NCI-H1417 (cell line): ENCODE results near the gene DLK2.
"Not testable (repeated sequence)": the region's sequence is repeated elsewhere in the genome, so short reads cannot be mapped to it uniquely, and the experiment has no call there.

Source experiments
- DNase-seq, 3 experiments: peaks; one replicate each; lab custom pipeline; 2025; lab: John Stamatoyannopoulos, UW

DLK2 gene

GRCh38 chr6:43481591-43482236 is 26.4 kb upstream of the DLK2 start:
- DNase-seq = no peak

GRCh38 chr6:43481075-43481474 is 25.7 kb upstream of the DLK2 start:
- no peak for DNase-seq

GRCh38 chr6:43478008-43478372 is 22.6 kb upstream of the DLK2 start:
- DNase-seq = no peak

- DNase-seq = peak; percentile 87 to 93 (median 91)
Measured at GRCh38 chr6:43477235-43478007, 22.1 kb upstream of the DLK2 start, which contains the start of gene TJAP1. Gene TJAP1 (plus strand): TSS chr6:43477570. CDS start chr6:43499002, 21,432 bp downstream.

- no peak for DNase-seq
Measured at GRCh38 chr6:43476746-43477145, 21.4 kb upstream of the DLK2 start.

- DNase-seq = no peak
Measured at GRCh38 chr6:43475516-43475915, 20.2 kb upstream of the DLK2 start.

- DNase-seq = no peak
Measured at GRCh38 chr6:43472515-43472914, 17.2 kb upstream of the DLK2 start.

- DNase-seq = no peak
Measured at GRCh38 chr6:43471399-43471798, 16.1 kb upstream of the DLK2 start.

GRCh38 chr6:43469947-43470346 is 14.6 kb upstream of the DLK2 start:
- DNase-seq = no peak

- peak in 1 of 3 experiments; percentile 41 for DNase-seq
Measured at GRCh38 chr6:43468748-43469681, 13.7 kb upstream of the DLK2 start.

- no peak for DNase-seq
Measured at GRCh38 chr6:43468240-43468639, 12.9 kb upstream of the DLK2 start.

GRCh38 chr6:43467752-43468151 is 12.4 kb upstream of the DLK2 start:
- DNase-seq = no peak

GRCh38 chr6:43467265-43467664 is 11.9 kb upstream of the DLK2 start:
- not testable (repeated sequence) for DNase-seq

- DNase-seq = no peak
Measured at GRCh38 chr6:43465948-43466347, 10.6 kb upstream of the DLK2 start.

- no peak for DNase-seq
Measured at GRCh38 chr6:43464337-43464736, 9.0 kb upstream of the DLK2 start.

GRCh38 chr6:43461936-43462335 is 6.6 kb upstream of the DLK2 start:
- DNase-seq = no peak

- no peak for DNase-seq
Measured at GRCh38 chr6:43460032-43460431, 4.7 kb upstream of the DLK2 start.

- no peak for DNase-seq
Measured at GRCh38 chr6:43459535-43459934, 4.2 kb upstream of the DLK2 start.

GRCh38 chr6:43458154-43458553 is 2.8 kb upstream of the DLK2 start:
- DNase-seq = not testable (repeated sequence)

GRCh38 chr6:43457643-43458042 is 2.3 kb upstream of the DLK2 start:
- DNase-seq = peak in 1 of 3 experiments; percentile 3

GRCh38 chr6:43454696-43455530 is 435 bp downstream of the DLK2 start:
- peak; percentile 56 to 70 (median 67) for DNase-seq
